ENCODE measurements around the gene FBXW5. TPM values are rescaled to one million over a fixed set of nuclear protein-coding genes. Genes with fewer than 3 reads are reported as not detected.

The FBXW5 gene
- total RNA-seq, 1 experiment from 2014 or later, result 101 TPM

DNA sequence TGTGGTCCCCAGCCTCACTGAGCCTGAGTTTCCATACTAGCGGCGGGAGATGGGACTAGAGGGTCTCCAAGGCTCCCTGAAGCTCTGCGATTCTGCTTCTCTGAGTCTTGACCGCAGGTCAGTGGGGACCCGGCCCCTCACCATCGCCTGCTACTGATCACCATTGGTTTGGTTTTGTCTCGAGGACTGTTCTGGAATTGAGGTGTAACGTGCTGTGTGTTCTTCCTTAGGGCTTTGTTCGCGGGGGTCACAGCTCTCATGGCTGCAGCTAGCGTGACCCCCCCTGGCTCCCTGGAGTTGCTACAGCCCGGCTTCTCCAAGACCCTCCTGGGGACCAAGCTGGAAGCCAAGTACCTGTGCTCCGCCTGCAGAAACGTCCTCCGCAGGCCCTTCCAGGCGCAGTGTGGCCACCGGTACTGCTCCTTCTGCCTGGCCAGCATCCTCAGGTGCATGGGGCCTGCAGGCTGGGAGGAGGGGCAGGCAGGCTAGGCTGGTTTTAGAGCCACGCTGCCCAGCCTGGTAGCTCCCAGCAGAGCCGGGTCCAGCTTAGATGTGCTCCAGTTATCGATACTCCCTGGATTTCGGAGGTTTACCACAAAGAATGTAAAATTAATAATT, 45.9 kb downstream of the FBXW5 start:
- no peak overlapping the region for H2AFZ ChIP-seq
- intact Hi-C loops (cut with micrococcal nuclease; ENCODE audit: unreplicated experiment), result no loop called here
- H3K9me2 ChIP-seq (ENCODE audit: insufficient read depth), result no peaks in the 10 kb centered on the region
- TF ChIP-seq CTCF (conservative IDR thresholded peaks at IDR 0.05) (no peak), EZH2 (IDR thresholded peaks at IDR 0.05; ENCODE audit: low read depth) (no peak)
- ChIA-PET POLR2A (ENCODE audit: unreplicated experiment) (interaction anchor here (0.5 to 1.0 kb wide), 4 partner anchors 32 to 319 kb away, joined by 3 to 8 read pairs (median 4); partner anchors contain the start of gene EDF1), CTCF (interaction anchor here (0.6 kb wide), 1 partner anchor 56 kb away, joined by 3 read pairs; the partner anchor contains the start of gene AJM1)
- peaks cover 17% of the 10 kb centered on the region; the same call in 1 of the 2 replicates for H3K79me2 ChIP-seq (ENCODE audit: low read depth)
- DNase-seq, result no peak
- H3K9me3 ChIP-seq (ENCODE audit: insufficient read depth, low read depth), result no peaks in the 10 kb centered on the region
- peaks cover 8% of the 10 kb centered on the region; the same call in 1 of the 2 replicates for H3K36me3 ChIP-seq (ENCODE audit: low read depth)
- peaks cover 53% of the 10 kb centered on the region for H3F3A ChIP-seq (ENCODE audit: insufficient read depth, low read depth)
- no peaks in the 10 kb centered on the region for H3K27me3 ChIP-seq (ENCODE audit: insufficient read depth, low read depth)
- no peak overlapping the region for H3K4me2 ChIP-seq
- peaks cover 44% of the 10 kb centered on the region for H3K4me1 ChIP-seq (replicated peaks; ENCODE audit: insufficient read depth)
- H3K27ac ChIP-seq, result no peak overlapping the region
- BruUV-seq (replicated peaks), result no TSS peak
- no peak overlapping the region for H3K4me3 ChIP-seq
- no peaks in the 10 kb centered on the region; the same call in 1 of the 2 replicates for H4K20me1 ChIP-seq (ENCODE audit: insufficient read depth)

DNA sequence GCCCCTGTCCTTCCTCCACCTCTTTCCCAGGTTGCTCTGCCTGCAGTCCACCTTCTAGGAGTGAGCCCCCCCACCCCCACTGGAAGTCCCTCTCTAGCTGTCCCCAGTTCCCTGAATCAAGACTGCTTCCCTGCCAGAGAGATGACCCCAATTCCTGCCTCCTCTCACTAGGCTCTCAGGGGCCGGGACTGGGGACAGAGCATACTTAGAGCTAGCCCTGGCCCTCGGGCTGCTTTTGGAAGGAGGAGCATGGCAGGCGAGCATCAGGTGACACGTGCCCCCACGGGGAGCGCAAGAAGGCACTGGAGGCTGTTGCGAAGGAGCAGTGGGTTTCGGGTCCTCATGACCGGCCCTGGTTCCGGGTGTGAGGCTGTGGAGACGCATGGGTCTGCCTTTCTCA, 48.5 kb downstream of the FBXW5 start:
- Histone ChIP-seq H3K9me3 (ENCODE audit: insufficient read depth, low read depth) (no peaks in the 10 kb centered on the region), H2AFZ (no peak overlapping the region), H3K36me3 (ENCODE audit: low read depth) (peaks cover 4% of the 10 kb centered on the region; the same call in 1 of the 2 replicates), H3K9me2 (ENCODE audit: insufficient read depth) (no peaks in the 10 kb centered on the region), H3F3A (ENCODE audit: insufficient read depth, low read depth) (peaks cover 33% of the 10 kb centered on the region), H4K20me1 (ENCODE audit: insufficient read depth) (peaks cover 6% of the 10 kb centered on the region; the same call in 1 of the 2 replicates), H3K79me2 (ENCODE audit: low read depth) (peaks cover 37% of the 10 kb centered on the region), H3K4me1 (replicated peaks; ENCODE audit: insufficient read depth) (peaks cover 18% of the 10 kb centered on the region), H3K27me3 (ENCODE audit: insufficient read depth, low read depth) (no peaks in the 10 kb centered on the region), H3K27ac (no peak overlapping the region), H3K4me3 (no peak overlapping the region), H3K4me2 (no peak overlapping the region)
- ChIA-PET CTCF (no interaction called here), POLR2A (ENCODE audit: unreplicated experiment) (no interaction called here)
- DNase-seq, result no peak
- BruUV-seq (replicated peaks), result no TSS peak
- intact Hi-C loops (cut with micrococcal nuclease; ENCODE audit: unreplicated experiment), result no loop called here
- TF ChIP-seq CTCF (conservative IDR thresholded peaks at IDR 0.05) (no peak), EZH2 (IDR thresholded peaks at IDR 0.05; ENCODE audit: low read depth) (no peak)

GRCh38 chr9:136890661-136891060, 53.9 kb downstream of the FBXW5 start:
- POLR2A ChIA-PET (ENCODE audit: unreplicated experiment), result interaction anchor here (0.6 kb wide), 1 partner anchor 123 kb away, joined by 4 read pairs; no protein-coding TSS in a partner anchor
- intact Hi-C loops (cut with micrococcal nuclease; ENCODE audit: unreplicated experiment), result no loop called here
- no peak for DNase-seq
- TF ChIP-seq EZH2 (IDR thresholded peaks at IDR 0.05; ENCODE audit: low read depth) (no peak), CTCF (conservative IDR thresholded peaks at IDR 0.05) (no peak)
- Histone ChIP-seq H3K27me3 (ENCODE audit: insufficient read depth, low read depth) (no peaks in the 10 kb centered on the region), H3F3A (ENCODE audit: insufficient read depth, low read depth) (0 out of 2 replicates have a peak, but pooled peaks cover 4% of the 10 kb centered on the region), H2AFZ (no peak overlapping the region), H3K79me2 (ENCODE audit: low read depth) (peaks cover 81% of the 10 kb centered on the region), H4K20me1 (ENCODE audit: insufficient read depth) (peaks cover 8% of the 10 kb centered on the region; the same call in 1 of the 2 replicates), H3K4me2 (no peak overlapping the region), H3K27ac (no peak overlapping the region), H3K9me2 (ENCODE audit: insufficient read depth) (no peaks in the 10 kb centered on the region), H3K9me3 (ENCODE audit: insufficient read depth, low read depth) (no peaks in the 10 kb centered on the region), H3K36me3 (ENCODE audit: low read depth) (no peaks in the 10 kb centered on the region), H3K4me1 (replicated peaks; ENCODE audit: insufficient read depth) (peaks cover 8% of the 10 kb centered on the region), H3K4me3 (no peak overlapping the region)
- BruUV-seq (replicated peaks), result no TSS peak
- CTCF ChIA-PET, result no interaction called here

Other genes starting within 250 kb of the FBXW5 start
- gene DIPK1B, start 232.2 kb downstream of the FBXW5 start, total RNA-seq (2021), result 19.0 and 32.6 TPM in 2 replicates
- gene LCN10, start 201.8 kb downstream of the FBXW5 start, total RNA-seq (2021), result 0.94 and 2.2 TPM in 2 replicates
- not detected in 2 replicates for gene LCN6, start 196.2 kb downstream of the FBXW5 start, total RNA-seq (2021)
- gene LCN8, start 186.5 kb downstream of the FBXW5 start, total RNA-seq (2021), result not detected in 2 replicates
- gene LCN15, start 180.2 kb downstream of the FBXW5 start, total RNA-seq (2021), result not detected in 2 replicates
- 83.6 and 124 TPM in 2 replicates for gene TMEM141, start 153.4 kb downstream of the FBXW5 start, total RNA-seq (2021)
- gene CCDC183, start 148.4 kb downstream of the FBXW5 start, total RNA-seq (2021), result 3.6 and 5.3 TPM in 2 replicates
- 116 and 136 TPM in 2 replicates for gene RABL6, start 136.8 kb downstream of the FBXW5 start, total RNA-seq (2021)
- 5.3 and 5.9 TPM in 2 replicates for gene AJM1, start 102.3 kb downstream of the FBXW5 start, total RNA-seq (2021)
- 112 and 114 TPM in 2 replicates for gene PHPT1, start 95.3 kb downstream of the FBXW5 start, total RNA-seq (2021)
- 9.2 and 11.6 TPM in 2 replicates for gene MAMDC4, start 92.4 kb downstream of the FBXW5 start, total RNA-seq (2021)
- gene EDF1, start 78.4 kb downstream of the FBXW5 start, total RNA-seq (2021), result 275 and 338 TPM in 2 replicates
- gene TRAF2, start 58.2 kb downstream of the FBXW5 start, total RNA-seq (2021), result 42.7 and 48.0 TPM in 2 replicates
- gene C8G, start 505 bp upstream of the FBXW5 start, total RNA-seq (2021), result 2.3 and 4.4 TPM in 2 replicates
- 9.3 and 14.2 TPM in 2 replicates for gene LCN12, start 7.5 kb upstream of the FBXW5 start, total RNA-seq (2021)
- gene PTGDS, start 32.8 kb upstream of the FBXW5 start, total RNA-seq (2021), result 1.7 and 2.0 TPM in 2 replicates
- 0.41 and 0.43 TPM in 2 replicates for gene LCNL1, start 38.3 kb upstream of the FBXW5 start, total RNA-seq (2021)
- 54.9 and 78.9 TPM in 2 replicates for gene PAXX, start 47.7 kb upstream of the FBXW5 start, total RNA-seq (2021)
- gene CLIC3, start 51.8 kb upstream of the FBXW5 start, total RNA-seq (2021), result 24.1 and 39.7 TPM in 2 replicates
- 79.2 and 115 TPM in 2 replicates for gene ABCA2, start 83.5 kb upstream of the FBXW5 start, total RNA-seq (2021)
- gene FUT7, start 87.3 kb upstream of the FBXW5 start, total RNA-seq (2021), result not detected in 2 replicates
- 89.8 and 137 TPM in 2 replicates for gene NPDC1, start 101.4 kb upstream of the FBXW5 start, total RNA-seq (2021)
- gene ENTPD2, start 109.3 kb upstream of the FBXW5 start, total RNA-seq (2021), result 9.0 and 14.1 TPM in 2 replicates
- gene SAPCD2, start 125.8 kb upstream of the FBXW5 start, total RNA-seq (2021), result 46.9 and 50.3 TPM in 2 replicates
- gene UAP1L1, start 132.8 kb upstream of the FBXW5 start, total RNA-seq (2021), result 9.9 and 14.7 TPM in 2 replicates
- 79.3 and 107 TPM in 2 replicates for gene MAN1B1, start 142.2 kb upstream of the FBXW5 start, total RNA-seq (2021)
- 104 and 126 TPM in 2 replicates for gene DPP7, start 170.0 kb upstream of the FBXW5 start, total RNA-seq (2021)
- 0.10 TPM in 1 of 2 replicates, not detected in the other for gene GRIN1, start 194.4 kb upstream of the FBXW5 start, total RNA-seq (2021)
- 2.3 and 2.5 TPM in 2 replicates for gene LRRC26, start 225.3 kb upstream of the FBXW5 start, total RNA-seq (2021)
- 0.74 and 1.5 TPM in 2 replicates for gene TMEM210, start 227.3 kb upstream of the FBXW5 start, total RNA-seq (2021)
- 92.1 and 95.4 TPM in 2 replicates for gene ANAPC2, start 243.8 kb upstream of the FBXW5 start, total RNA-seq (2021)
- gene SSNA1, start 243.9 kb upstream of the FBXW5 start, total RNA-seq (2021), result 98.7 and 109 TPM in 2 replicates

Data from PC-9 (cell line).